IMR-90 (cell line): ENCODE results near the gene TGM2. TPM values are rescaled to one million over a fixed set of nuclear protein-coding genes. Genes with fewer than 3 reads are reported as not detected.

ENCODE experiments used
- ATAC-seq: fragments of 200-7000 bp; cut with Tn5 transposase; 2 replicates; pipeline ENCODE4 v1.9.1; 2020; ENCODE audit warnings: low read depth, mild to moderate bottlenecking, moderate library complexity
- BruUV-seq: library from RNA; stranded (reverse); fragments of 400-500 nt; replicated peaks from 2 replicates; lab custom pipeline; 2021; lab: Mats Ljungman, UMichigan
- CTCF ChIA-PET: fragments of 300-600 bp; formaldehyde crosslinking; extraction: SDS; loops from one replicate; lab custom pipeline; 2021; ENCODE audit warnings: antibody characterized with exemption; lab: Yijun Ruan, JAX
- POLR2A ChIA-PET: fragments of 300-600 bp; sonication (Branson Sonifier 250); formaldehyde crosslinking; loops from one replicate; lab custom pipeline; 2022; ENCODE audit warnings: antibody characterized with exemption; ENCODE audit not compliant: unreplicated experiment; lab: Charles Lee
- DNase-seq: peaks from one replicate; pipeline ENCODE4 v3.0.0; 2013
- H2AFZ ChIP-seq: replicated peaks from 2 replicates; pipeline ENCODE3; 2013; ENCODE audit warnings: low read length, mild to moderate bottlenecking; ENCODE audit not compliant: poor library complexity
- H2AK5ac ChIP-seq: 2 replicates; pipeline ENCODE4 v1.6.1; 2013; ENCODE audit warnings: low read depth, low read length, inconsistent platforms
- H2AK9ac ChIP-seq: replicated peaks from 2 replicates; pipeline ENCODE3; 2013; ENCODE audit warnings: mild to moderate bottlenecking, low read depth, low read length, moderate library complexity; ENCODE audit not compliant: poor library complexity
- H2BK120ac ChIP-seq: 2 replicates; pipeline ENCODE4 v1.6.1; 2013; ENCODE audit warnings: low read depth, low read length, inconsistent platforms
- H2BK15ac ChIP-seq: 3 replicates; pipeline ENCODE4 v1.6.1; 2013; ENCODE audit warnings: low read depth, low read length, inconsistent platforms
- H2BK20ac ChIP-seq: 2 replicates; pipeline ENCODE4 v1.6.1; 2013; ENCODE audit warnings: low read depth, mild to moderate bottlenecking, inconsistent platforms, low read length, moderate library complexity
- H2BK5ac ChIP-seq: 2 replicates; pipeline ENCODE4 v1.6.1; 2013; ENCODE audit warnings: mild to moderate bottlenecking, low read depth, low read length, inconsistent platforms; ENCODE audit not compliant: poor library complexity, severe bottlenecking
- H3K14ac ChIP-seq: replicated peaks from 2 replicates; pipeline ENCODE4 v1.6.1; 2013; ENCODE audit warnings: low read depth, low read length, inconsistent platforms
- H3K18ac ChIP-seq: 2 replicates; pipeline ENCODE4 v1.6.1; 2013; ENCODE audit warnings: low read depth, low read length, control low read depth
- H3K23ac ChIP-seq: 2 replicates; pipeline ENCODE4 v1.6.1; 2013; ENCODE audit warnings: low read depth, low read length, inconsistent platforms
- H3K27ac ChIP-seq: 2 replicates; pipeline ENCODE4 v1.5.1; 2013; ENCODE audit warnings: mild to moderate bottlenecking, control low read depth, low read length; ENCODE audit not compliant: insufficient read depth
- H3K27me3 ChIP-seq: 2 replicates; pipeline ENCODE4 v1.6.1; 2013; ENCODE audit warnings: low read length; ENCODE audit not compliant: control insufficient read depth, insufficient read depth
- H3K36me3 ChIP-seq: 2 replicates; pipeline ENCODE4 v1.6.1; 2013; ENCODE audit warnings: low read length, mixed read lengths; ENCODE audit not compliant: control insufficient read depth, insufficient read depth
- H3K4ac ChIP-seq: 2 replicates; pipeline ENCODE4 v1.6.1; 2013; ENCODE audit warnings: low read depth, low read length, inconsistent platforms
- H3K4me1 ChIP-seq: 2 replicates; pipeline ENCODE4 v1.6.1; 2013; ENCODE audit warnings: low read length, mixed read lengths; ENCODE audit not compliant: control insufficient read depth, insufficient read depth
- H3K4me2 ChIP-seq: 2 replicates; pipeline ENCODE4 v1.6.1; 2013; ENCODE audit warnings: low read depth, mild to moderate bottlenecking, control low read depth, low read length, moderate library complexity
- H3K4me3 ChIP-seq: 2 replicates; pipeline ENCODE4 v1.5.1; 2013; ENCODE audit warnings: low read depth, mild to moderate bottlenecking, control low read depth, low read length, moderate library complexity; ENCODE audit not compliant: insufficient read depth
- H3K56ac ChIP-seq: 2 replicates; pipeline ENCODE4 v1.6.1; 2013; ENCODE audit warnings: low read length, inconsistent platforms; ENCODE audit not compliant: insufficient read depth; ENCODE audit errors: extremely low read depth
- H3K79me1 ChIP-seq, 2 experiments: 2 replicates each; pipeline ENCODE4 v1.6.1; 2013; ENCODE audit warnings: low read length in 2 of 2, inconsistent platforms in 1 of 2, low read depth in 1 of 2
- H3K9ac ChIP-seq: 2 replicates; pipeline ENCODE4 v1.6.1; 2013; ENCODE audit warnings: low read depth, low read length, control low read depth
- H3K9me1 ChIP-seq: 2 replicates; pipeline ENCODE4 v1.6.1; 2013; ENCODE audit warnings: low read length, inconsistent platforms; ENCODE audit not compliant: insufficient read depth
- H3K9me3 ChIP-seq: 2 replicates; pipeline ENCODE4 v1.6.1; 2013; ENCODE audit warnings: low read length; ENCODE audit not compliant: control insufficient read depth, insufficient read depth
- H4K20me1 ChIP-seq: 2 replicates; pipeline ENCODE4 v1.6.1; 2013; ENCODE audit warnings: low read length, inconsistent platforms; ENCODE audit not compliant: insufficient read depth
- H4K5ac ChIP-seq: 2 replicates; pipeline ENCODE4 v1.6.1; 2013; ENCODE audit warnings: mild to moderate bottlenecking, low read depth, low read length, control low read depth
- H4K8ac ChIP-seq, 2 experiments: 2 replicates each; pipeline ENCODE4 v1.6.1; 2013; ENCODE audit warnings: low read depth in 2 of 2, low read length in 2 of 2, control low read depth in 1 of 2, inconsistent platforms in 1 of 2
- H4K91ac ChIP-seq: 2 replicates; pipeline ENCODE4 v1.6.1; 2013; ENCODE audit warnings: low read depth, low read length, inconsistent platforms; ENCODE audit not compliant: insufficient read depth
- FOS ChIP-seq: fragments of 150-350 bp; IDR thresholded peaks from 2 replicates; pipeline ENCODE4 v1.6.1; 2016; ENCODE audit warnings: low read depth, low read length
- MAFK ChIP-seq: IDR thresholded peaks from 2 replicates; pipeline ENCODE4 v1.6.1; 2012; ENCODE audit warnings: low read depth, low read length, improper control_type of control experiment
- MAZ ChIP-seq: IDR thresholded peaks from 2 replicates; pipeline ENCODE4 v1.6.1; 2012; ENCODE audit warnings: low read depth, mild to moderate bottlenecking, low read length, improper control_type of control experiment, moderate library complexity, borderline replicate concordance
- MXI1 ChIP-seq: IDR thresholded peaks from 2 replicates; pipeline ENCODE4 v1.6.1; 2012; ENCODE audit warnings: low read depth, mild to moderate bottlenecking, low read length, moderate library complexity, borderline replicate concordance
- POLR2A ChIP-seq: IDR thresholded peaks from 2 replicates; pipeline ENCODE4 v1.6.1; 2012; ENCODE audit warnings: mild to moderate bottlenecking, low read depth, low read length
- RAD21 ChIP-seq: IDR thresholded peaks from 2 replicates; pipeline ENCODE4 v1.6.1; 2012; ENCODE audit warnings: low read length, improper control_type of control experiment
- RCOR1 ChIP-seq: IDR thresholded peaks from 2 replicates; pipeline ENCODE4 v1.6.1; 2012; ENCODE audit warnings: mild to moderate bottlenecking, low read length, improper control_type of control experiment; ENCODE audit not compliant: insufficient replicate concordance
- RFX5 ChIP-seq: IDR thresholded peaks from 2 replicates; pipeline ENCODE4 v1.8.0; 2012; ENCODE audit warnings: low read depth, mild to moderate bottlenecking, low read length, moderate library complexity
- SMC3 ChIP-seq: fragments of 150-350 bp; IDR thresholded peaks from 2 replicates; pipeline ENCODE4 v1.6.1; 2016; ENCODE audit warnings: low read depth, mild to moderate bottlenecking, antibody characterized with exemption, low read length, moderate library complexity
- WGBS, 2 experiments: methylation state at CpG; one replicate each; pipeline versions ENCODE4 v1.1.5 to v1.1.7; 2013; ENCODE audit warnings: missing lambda C conversion rate in 2 of 2; ENCODE audit not compliant: insufficient read length in 1 of 2; ENCODE audit errors: extremely low coverage in 2 of 2; 5-methylcytosine and 5-hydroxymethylcytosine counted together
- dilution Hi-C: fragments of 300-500 bp; cut with HindIII; formaldehyde crosslinking; loops from one replicate; pipeline ENCODE4 v1.14.3; 2018; ENCODE audit warnings: low sequenced_read_pairs; ENCODE audit not compliant: unreplicated experiment
- in situ Hi-C: fragments of 300-500 bp; cut with MboI; formaldehyde crosslinking; loops from 3 replicates; pipeline ENCODE4 v1.14.3; 2019; ENCODE audit warnings: low sequenced_read_pairs, inconsistent platforms, mixed read lengths
- intact Hi-C: fragments of 100-400 bp; cut with micrococcal nuclease; formaldehyde crosslinking; loops from 2 replicates; pipeline ENCODE4 v1.10.0; 2022
- polyA plus RNA-seq, 3 experiments: library from polyadenylated mRNA; depleted of rRNA; stranded (reverse); fragments of >200 nt; gene quantifications; 2 replicates each; pipeline ENCODE4 v1.2.3, GENCODE V29; 2012; ENCODE audit warnings: low replicate concordance in 1 of 3
- total RNA-seq: library from RNA; depleted of rRNA; stranded (reverse); fragments of >200 nt; gene quantifications from 2 replicates; pipeline ENCODE4 v1.2.3, GENCODE V29; 2012
- TF ChIP-seq, protein P1 (sequence below): fragments of 150-350 bp; IDR thresholded peaks from 2 replicates; pipeline ENCODE4 v1.6.1; 2017; ENCODE audit warnings: mild to moderate bottlenecking, antibody characterized with exemption, low read length, low read depth

TGM2 gene
- total and polyA plus RNA-seq, 2 of the 4 experiments (the other 2 are of a cell fraction) = 239 to 268 TPM

DNA sequence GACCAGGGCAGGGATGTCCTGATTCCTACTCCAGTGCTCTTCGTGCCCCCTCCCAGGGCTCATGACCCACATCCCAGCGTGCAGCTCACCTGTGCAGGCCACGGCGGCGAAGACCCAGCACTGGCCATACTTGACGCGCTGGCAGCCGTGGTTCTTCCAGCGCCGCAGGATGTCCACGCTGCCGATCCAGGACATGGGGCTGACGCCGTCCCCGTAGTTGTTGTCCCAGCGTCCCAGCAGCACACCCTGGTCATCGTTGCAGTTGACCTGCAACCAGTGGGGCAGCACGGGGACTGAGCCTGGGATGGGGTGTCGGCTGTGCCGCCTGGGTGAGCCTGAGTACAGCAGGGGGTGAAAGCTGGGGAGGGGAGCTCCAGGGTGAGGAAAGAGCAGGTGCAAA lies 18.4 kb downstream of the TGM2 start:
- Histone ChIP-seq H3K23ac (no peak overlapping the region), H3K36me3 (peaks cover 64% of the 10 kb centered on the region), H4K8ac (no peak overlapping the region), H2AK9ac (no peak overlapping the region), H3K9me1 (peaks cover 30% of the 10 kb centered on the region), H3K79me1 (peaks cover 4 to 37% of the 10 kb centered on the region in 2 experiments; a peak in 3 of 4 replicates), H3K9ac (no peak overlapping the region), H3K4me3 (no peak overlapping the region), H2BK15ac (no peak overlapping the region), H3K56ac (no peak overlapping the region), H2AK5ac (peak overlapping the region; percentile 55), H2BK120ac (no peak overlapping the region; the same call in 1 of the 2 replicates), H4K5ac (no peak overlapping the region), H3K27me3 (no peaks in the 10 kb centered on the region), H3K9me3 (no peaks in the 10 kb centered on the region), H4K91ac (no peak overlapping the region), H2BK20ac (peak overlapping the region; percentile 23; the same call in 1 of the 2 replicates), H2AFZ (peak overlapping the region; percentile 21), H3K4me1 (peaks cover 17% of the 10 kb centered on the region), H3K4me2 (no peak overlapping the region), H3K14ac (no peak overlapping the region), H3K4ac (no peak overlapping the region; the same call in 1 of the 2 replicates), H3K18ac (no peak overlapping the region), H2BK5ac (peak overlapping the region; percentile 17), H4K20me1 (no peaks in the 10 kb centered on the region), H3K27ac (no peak overlapping the region)
- no peak for TF ChIP-seq SMC3
- no peak for TF ChIP-seq MXI1
- TF ChIP-seq RCOR1 = no peak
- no peak for TF ChIP-seq FOS
- TF ChIP-seq, protein P1, sequence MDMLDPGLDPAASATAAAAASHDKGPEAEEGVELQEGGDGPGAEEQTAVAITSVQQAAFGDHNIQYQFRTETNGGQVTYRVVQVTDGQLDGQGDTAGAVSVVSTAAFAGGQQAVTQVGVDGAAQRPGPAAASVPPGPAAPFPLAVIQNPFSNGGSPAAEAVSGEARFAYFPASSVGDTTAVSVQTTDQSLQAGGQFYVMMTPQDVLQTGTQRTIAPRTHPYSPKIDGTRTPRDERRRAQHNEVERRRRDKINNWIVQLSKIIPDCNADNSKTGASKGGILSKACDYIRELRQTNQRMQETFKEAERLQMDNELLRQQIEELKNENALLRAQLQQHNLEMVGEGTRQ = no peak
- no peak for TF ChIP-seq MAFK
- no peak for TF ChIP-seq MAZ
- no peak for TF ChIP-seq RAD21
- TF ChIP-seq RFX5 = no peak
- no peak for TF ChIP-seq POLR2A
- WGBS, 2 experiments = 95% methylated on average over 20 of the region's 20 CpGs; no CpG with 5 or more reads in 1 of the 2 experiments
- ChIA-PET CTCF (no interaction called here), POLR2A (no interaction called here)
- DNase-seq (no peak), ATAC-seq (no peak)
- no TSS peak for BruUV-seq
- in situ Hi-C loops (no loop called here), dilution Hi-C loops (no loop called here), intact Hi-C loops (no loop called here)
